GM18499 (cell line): ENCODE results near the gene PAQR7.
"Not testable (repeated sequence)": the region's sequence is repeated elsewhere in the genome, so short reads cannot be mapped to it uniquely, and the experiment has no call there.

Experiments
- ATAC-seq: cut with Tn5 transposase; IDR thresholded peaks from one replicate; pipeline ENCODE4 v1.9.1; 2021; ENCODE audit warnings: moderate number of reproducible peaks; ENCODE audit not compliant: insufficient read depth, unreplicated experiment

The PAQR7 gene

DNA sequence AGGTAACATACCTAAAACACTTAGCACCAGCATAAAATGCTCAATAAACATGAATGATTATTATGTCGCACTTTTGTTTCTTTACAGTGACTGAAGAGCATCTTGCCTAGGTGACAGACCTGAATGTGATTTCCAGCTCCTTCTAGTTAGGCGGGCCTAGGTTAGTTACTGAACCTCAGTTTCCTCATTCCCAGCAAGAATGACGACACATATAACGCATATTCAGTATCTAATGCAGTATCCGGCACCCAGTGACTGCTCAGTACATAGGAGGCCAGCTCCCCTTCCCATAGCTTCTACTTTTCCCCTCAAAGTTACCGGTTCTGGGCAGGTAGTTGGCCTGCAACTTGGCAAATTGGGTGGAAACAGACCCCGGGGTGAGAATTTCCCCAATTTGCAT, 17.0 kb downstream of the PAQR7 start:
- ATAC-seq: no peak

DNA sequence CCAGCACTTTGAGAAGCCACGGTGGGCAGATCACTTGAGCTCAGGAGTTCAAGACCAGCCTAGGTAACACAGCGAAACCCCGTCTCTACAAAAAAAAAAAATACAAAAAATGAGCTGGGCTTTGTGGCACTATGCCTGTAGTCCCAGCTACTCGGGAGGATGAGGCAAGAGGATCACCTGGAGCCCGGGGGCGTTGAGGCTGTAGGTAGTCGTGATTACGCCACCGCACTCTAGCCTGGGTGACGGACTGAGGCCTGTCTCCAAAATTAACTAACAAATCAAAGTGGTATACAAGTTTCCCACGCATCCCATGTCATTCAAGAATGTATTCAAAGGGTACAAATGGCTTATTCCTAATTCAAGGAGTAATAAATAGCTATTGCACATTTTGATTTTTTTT, 18.7 kb downstream of the PAQR7 start:
- no peak for ATAC-seq

DNA sequence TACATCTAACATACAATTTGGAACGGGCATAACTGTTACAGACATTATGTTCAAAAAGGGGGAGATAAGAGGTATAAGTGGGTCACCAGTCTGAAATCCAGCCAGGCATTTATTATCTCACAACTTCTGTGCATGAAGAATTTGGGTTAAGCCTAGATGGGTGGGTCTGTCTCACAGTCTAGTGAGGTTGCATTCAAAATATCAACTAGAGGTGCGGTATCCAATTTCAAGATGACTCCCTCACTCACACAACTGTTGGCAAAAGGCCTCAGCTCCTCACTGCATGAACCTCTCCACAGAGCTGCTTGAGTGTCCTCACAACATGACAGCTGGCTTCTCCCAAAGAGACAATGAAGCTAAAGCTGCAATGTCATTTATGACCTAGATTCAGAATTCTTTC, 21.0 kb downstream of the PAQR7 start:
- no peak for ATAC-seq

DNA sequence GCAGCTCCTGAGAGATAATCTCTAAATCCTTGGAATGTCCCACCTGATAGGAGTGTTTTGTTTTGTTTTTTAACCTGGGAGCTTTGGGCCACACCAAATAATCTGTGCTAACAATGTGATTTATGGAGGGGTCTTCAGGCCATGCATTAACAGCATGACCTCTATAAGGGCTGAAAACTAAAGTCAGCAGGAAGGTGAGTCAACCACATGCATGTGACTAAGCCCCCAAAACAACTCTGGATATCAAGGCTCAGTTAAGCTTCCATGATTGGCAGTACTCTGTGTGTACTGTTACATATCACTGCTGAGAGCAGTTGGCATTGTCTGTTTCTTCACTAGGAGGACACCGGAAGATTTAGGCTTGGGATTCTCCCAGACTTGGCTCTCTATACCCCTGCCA, 27.0 kb downstream of the PAQR7 start:
- ATAC-seq: no peak

DNA sequence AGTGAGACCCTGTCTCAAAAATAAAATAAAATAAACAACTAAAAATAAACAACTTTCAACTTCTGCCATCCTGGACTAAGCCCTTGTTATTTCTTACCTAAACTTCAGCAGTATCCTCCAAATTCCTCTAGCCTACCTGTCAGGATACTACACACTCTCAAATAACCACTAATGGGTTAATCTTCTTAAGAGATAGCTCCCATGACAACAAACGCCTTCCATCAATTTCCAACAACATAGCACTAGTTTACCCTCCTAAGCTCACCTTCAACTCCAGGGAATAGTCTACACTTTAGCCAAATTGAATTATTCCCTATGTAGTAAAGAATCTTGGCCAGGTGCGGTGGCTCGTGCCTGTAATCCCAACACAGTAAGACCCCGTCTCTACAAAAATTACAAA, 27.6 kb downstream of the PAQR7 start:
- ATAC-seq: no peak

DNA sequence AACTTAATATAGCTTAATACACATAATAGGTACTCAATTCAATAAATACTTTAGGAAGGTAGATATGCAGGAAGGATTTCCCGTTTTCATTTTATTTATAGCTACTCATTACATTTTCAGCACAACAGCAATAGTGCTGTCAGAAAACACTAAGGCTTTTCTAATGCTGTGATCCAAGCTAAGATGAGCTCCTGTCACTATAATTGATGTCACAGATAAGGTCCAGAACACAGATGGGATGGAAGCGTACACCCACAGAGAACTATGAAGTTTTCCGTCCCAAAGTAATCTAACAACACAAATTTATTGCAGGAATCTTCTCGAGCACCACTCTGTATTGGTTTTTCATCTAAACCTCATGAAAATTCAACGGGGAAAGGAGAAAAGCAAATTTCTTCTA, 29.8 kb downstream of the PAQR7 start:
- no peak for ATAC-seq

DNA sequence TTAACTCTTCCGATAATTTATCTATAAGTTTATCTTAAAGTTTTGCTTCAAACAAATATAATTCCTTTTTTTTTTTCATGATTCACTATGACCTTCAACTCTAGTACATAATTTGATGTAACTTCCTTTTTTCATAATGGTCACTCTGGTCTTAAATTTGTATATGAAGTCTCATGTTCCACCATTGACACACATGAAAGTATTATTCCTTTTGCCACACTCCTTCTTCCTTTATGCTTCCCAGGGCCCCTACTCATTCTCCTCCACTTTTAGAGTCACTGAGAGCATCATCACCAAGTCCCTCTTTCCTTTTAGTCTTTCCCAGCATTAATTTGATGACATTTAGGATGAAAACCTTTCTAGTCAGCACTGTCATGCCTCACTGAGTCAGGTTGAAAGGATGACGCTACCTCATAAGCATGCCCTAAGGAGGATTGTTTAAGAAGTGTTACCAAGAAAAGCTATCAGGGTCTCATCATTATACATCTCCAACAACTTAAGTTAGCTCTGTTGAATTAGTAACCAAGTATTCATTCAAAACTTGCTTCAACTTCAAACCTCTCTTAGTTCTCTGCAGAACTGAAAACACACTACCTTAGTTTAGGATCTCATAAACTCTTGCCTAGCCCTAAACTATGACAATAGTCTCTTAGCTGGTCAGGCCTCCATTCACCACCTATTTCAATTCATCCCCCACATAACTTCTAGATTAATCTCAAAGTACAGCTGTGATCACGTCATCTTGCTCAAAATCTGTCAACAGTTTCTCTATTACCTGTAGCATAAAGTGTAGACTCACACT, 30.8 kb downstream of the PAQR7 start:
- no peak for ATAC-seq

DNA sequence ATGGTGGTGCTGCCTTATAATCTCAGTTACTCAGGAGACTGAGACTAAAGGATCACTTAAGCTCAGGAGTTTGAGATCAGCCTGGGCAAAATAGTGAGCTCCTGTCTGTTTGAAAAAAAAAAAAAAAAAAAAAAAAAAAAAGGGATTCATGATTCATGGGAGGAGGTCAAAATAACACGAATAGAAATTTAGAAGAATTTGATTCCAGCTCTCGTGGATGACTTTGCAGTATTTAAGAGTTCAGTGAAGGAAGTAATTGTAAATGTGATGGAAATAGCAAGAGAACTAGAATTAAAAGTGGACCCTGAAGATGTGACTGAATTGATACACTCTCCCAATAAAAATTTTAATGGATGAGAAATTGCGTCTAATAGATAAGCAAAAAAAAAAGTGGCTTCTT, 32.0 kb downstream of the PAQR7 start:
- ATAC-seq: no peak

DNA sequence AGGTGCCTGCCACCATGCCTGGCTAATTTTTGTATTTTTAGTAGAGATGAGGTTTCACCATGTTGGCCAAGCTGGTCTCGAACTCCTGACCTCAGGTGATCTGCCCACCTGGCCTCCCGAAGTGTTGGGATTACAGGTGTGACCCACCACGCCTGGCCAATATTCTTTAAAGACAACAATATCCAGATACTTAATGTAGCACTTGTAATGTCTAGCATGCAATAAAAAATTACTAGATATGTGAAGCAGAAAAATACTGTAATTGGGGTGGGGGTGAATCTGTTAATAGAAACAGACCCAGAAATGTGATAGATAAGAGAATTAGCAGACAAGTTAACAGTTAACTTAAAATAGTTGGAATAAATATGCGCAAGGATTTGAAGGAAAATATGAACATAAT, 35.7 kb downstream of the PAQR7 start:
- not testable (repeated sequence) for ATAC-seq

DNA sequence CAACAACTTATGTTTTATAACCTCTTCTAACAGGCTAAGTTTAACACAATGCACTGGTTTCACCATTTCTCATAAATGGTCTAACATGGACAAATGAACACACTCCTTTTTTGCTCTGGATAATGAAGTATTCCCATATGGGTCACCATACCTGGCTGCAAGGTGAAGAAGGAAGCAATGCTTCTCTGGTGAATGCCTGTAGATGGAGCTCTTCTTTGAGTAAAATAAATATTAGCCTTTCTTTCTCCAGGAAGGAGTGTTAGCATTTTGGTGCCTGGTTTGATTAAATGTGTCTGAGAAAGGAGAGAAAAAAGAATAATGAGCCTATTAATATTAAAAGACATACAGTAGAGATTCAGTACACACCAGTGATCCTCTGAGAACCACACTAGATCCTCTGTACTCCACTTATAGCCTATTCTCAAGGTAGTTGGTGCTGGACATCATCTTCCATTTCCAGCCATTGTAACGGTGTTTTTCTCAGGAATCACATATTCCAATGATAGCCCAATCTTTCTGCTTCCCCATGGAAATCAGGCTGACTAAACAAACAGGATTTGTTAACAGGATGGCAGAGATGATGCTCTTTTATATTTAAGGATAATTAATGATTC, 38.1 kb downstream of the PAQR7 start:
- no peak for ATAC-seq

DNA sequence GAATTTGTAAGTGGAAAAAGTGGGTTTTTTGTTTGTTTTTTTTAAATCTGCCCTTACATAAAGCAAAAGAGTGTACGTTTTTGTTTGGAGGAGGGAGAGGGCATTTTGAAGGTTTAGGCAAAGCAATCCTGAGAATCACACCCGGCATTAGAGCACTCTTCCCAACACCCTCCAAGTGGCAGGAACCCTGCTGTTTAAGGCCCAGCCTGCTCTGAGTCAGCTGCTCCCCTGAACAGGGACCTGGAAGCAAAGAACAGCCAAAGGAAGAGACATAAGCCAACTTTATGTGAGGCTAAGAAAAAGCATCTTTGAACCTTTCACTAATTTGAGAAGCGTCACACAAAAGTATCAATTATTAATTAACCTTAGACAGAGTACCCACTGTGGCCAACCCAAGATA, 38.8 kb downstream of the PAQR7 start:
- no peak for ATAC-seq

DNA sequence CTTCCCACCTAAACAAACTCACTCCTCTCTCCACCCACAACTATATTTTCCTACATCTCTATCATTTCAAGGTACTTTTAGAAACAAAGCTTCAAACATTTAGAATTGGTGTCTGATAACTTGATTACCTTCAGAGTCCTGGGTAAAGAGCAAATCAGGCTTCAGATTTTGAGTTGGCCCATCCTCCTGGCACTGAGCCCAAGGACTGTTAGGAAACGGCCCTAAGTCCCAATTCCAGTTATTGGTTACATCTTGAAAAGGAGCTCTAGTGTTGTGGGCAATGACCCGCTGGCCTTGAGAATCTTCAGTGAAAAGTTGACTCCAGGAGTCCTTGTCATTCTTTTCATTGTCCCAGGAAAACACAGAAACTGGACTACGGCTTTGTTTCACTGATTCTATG, 40.6 kb downstream of the PAQR7 start:
- no peak for ATAC-seq

DNA sequence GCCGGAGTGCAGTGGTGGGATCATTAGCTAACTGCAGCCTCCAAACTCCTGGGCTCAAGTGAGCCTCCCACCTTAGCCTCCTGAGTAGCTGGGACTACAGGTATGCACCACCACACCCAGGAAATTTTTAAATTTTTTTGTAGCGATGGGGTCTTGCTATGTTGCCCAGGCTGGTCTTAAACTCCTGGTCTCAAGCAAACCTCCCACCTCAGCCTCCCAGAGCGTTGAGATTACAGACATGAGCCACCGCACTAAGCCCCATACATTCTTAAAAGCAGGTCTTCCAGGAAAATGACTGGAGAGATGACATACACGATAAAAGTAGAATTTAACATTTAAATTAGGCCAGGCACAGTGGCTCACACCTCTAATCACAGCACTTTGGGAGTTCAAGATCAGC, 42.4 kb downstream of the PAQR7 start:
- ATAC-seq: no peak

DNA sequence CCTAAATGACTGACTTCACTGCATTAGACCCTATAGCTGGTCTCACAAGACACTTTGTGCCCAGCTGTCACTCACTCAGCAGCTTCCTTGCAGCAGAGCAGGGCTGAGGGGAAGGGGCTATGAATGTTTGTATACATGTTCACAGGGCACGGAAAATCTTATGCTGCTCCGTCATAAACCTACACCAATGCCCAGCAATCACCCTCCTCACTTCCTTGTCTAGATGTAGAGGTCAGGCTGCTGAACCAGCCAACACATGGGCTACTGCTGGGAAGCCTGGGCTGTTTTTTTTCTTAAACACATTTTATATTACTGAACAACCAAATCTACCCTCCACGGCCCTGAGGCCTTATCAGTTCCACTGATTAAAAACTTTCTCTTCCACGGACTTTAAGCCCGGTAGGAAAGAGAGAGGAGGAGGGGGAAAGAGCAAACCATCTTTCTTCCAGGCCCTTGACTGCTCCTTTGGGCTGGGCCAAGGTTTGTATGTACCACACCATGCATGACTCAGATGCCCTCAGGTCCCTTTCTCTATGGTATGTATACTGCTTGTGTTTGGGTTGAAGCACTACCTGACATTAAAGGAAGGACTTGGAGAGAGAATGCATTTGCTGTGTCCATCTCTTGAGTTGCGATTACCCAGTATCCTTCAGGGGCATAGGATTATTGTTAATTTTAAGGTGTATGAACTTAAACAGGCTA, 43.0 kb downstream of the PAQR7 start:
- ATAC-seq: no peak

DNA sequence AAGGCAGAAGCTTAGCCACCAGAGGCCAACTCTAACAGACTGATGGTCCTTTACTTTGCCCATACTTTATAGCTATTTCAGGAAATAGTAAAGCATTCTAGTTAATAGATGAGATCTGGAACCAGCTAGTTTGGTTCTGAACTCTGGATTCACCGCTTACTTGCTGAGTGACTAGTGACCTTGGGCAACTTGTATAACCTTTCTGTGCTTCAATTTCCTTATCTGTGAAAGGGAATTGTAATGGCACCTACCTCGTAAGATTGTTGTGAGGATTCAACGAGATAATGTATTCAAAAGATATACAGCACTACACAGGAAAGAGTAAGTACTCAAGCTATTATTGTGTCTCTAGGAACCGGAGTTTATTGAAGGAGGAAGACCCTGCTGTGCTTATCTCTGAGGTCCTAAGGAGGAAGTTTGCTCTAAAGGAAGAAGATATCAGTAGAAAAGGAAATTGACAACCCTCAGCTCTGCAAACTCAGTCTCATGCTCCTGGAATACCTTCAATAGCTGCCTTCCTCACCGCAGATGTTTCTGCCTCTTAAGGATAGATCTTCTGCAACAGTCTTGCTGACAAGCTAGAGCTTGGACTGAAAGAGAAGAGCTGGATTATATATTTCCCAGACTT, 43.8 kb downstream of the PAQR7 start:
- no peak for ATAC-seq

DNA sequence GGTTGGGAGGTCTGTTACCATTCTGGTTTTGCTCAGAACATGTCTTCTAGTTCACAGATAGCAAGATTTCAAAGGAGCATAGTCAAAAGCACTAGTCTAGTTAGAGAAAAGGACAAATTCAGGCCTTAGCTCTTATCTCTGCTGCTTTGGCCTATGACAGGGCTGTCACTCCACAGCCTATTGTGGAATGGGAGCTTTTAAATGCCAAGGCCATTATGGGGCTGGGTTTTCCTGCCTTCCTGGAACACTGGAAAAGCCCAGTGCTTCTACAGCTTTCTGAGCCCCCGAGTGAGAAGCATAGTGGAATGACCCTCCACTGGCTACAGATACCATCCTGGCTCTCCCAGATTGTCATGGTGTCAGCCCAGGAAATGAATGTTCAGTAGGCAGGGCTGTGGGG, 46.5 kb downstream of the PAQR7 start:
- ATAC-seq: no peak

DNA sequence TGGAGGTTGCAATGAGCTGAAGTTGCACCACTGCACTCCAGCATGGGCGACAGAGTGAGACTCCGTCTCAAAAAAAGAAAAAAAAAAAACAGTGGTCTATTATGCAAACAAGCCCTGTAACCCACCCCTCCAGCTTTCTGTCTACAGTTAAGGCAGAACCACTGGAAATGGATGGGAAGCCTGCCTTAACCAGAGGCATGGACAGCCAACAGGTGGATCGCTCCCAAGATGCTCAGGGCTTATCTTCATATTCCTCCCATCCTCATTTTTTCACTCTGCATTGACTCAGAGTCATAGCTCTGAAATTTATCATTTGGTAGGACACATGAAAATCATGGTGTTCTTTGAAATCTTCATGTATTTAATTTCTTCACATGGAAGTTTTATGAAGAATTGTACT, 47.0 kb downstream of the PAQR7 start:
- no peak for ATAC-seq

DNA sequence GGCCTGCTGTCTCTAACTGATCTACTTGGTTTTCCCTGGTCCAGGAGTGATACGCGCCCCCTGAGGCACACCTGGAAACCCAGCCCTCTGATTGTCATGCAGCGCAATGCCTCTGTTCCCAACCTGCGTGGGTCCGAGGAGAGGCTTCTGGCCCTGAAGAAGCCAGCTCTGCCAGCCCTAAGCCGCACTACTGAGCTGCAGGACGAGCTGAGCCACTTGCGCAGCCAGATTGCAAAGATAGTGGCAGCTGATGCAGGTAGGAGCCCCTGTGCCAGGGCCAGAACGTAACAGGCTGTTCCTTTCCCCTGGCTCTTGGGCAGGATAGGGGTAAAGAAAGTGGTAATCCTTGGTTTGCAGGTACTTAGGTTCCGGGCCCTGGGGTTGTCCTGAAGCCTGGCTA, 48.9 kb downstream of the PAQR7 start:
- ATAC-seq: no peak

DNA sequence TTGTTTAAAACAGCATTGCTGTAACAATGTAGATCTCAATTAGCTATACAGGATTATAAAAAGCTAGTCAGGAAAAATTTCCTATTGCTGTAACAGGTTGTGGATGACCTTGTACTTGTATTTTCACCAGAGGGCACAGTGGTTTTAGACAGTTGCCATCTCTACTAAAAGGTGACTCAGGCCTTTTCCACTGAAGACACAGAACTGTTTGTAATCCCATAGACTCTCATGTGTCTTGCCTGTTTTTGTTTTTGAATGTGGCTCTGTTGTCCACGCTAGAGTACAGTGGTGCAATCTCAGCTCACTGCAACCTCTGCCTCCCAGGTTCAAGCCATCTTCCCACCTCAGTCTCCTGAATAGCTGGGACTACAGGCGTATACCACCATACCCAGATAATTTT, 49.9 kb downstream of the PAQR7 start:
- no peak for ATAC-seq

DNA sequence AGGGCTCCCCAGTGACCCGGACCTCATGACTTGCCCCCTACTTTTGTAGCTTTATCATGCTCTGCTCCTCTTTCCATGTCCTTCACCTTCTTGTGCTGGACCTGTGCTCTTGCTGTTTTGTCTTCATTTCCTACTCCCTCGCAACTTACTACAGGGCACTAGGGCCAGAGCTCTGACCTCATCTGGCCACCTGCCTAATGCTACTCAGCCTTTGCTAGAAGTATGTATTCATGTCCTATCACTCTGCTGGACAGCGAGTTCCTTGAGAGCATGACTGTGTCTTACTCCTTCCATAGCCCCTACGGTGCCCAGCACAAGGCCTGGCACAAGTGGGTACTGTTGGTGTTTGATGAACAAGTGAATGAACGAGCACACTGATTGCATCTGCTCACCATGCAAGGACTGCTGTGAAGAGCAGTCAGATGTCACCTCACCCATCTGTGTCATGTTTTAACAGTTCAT, 53.8 kb downstream of the PAQR7 start:
- ATAC-seq: no peak

DNA sequence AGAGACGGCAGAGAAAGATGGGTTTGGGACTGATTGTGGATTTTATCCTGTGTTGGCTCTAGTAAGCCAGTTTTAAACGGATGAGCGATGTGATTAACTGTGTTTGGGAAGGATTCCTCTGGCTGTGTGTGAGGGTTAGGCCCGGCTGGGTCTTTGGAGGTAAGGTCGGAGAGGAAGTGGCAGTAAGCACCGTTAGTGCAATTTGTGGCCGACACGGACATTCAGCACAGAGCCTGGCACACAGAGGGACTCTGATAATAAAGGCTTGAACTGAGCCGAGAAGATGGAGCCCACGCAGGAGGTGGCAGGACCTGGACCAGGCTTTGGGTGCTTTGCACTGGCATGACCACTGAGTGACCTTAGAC, 54.4 kb downstream of the PAQR7 start:
- no peak for ATAC-seq
